GM18909 (cell line): Measurements from ENCODE around the gene MAP3K6.

Experiments used
- ATAC-seq: cut with Tn5 transposase; IDR thresholded peaks from one replicate; pipeline ENCODE4 v1.9.1; 2021; ENCODE audit warnings: mild to moderate bottlenecking; ENCODE audit not compliant: unreplicated experiment, poor library complexity

The MAP3K6 gene

DNA sequence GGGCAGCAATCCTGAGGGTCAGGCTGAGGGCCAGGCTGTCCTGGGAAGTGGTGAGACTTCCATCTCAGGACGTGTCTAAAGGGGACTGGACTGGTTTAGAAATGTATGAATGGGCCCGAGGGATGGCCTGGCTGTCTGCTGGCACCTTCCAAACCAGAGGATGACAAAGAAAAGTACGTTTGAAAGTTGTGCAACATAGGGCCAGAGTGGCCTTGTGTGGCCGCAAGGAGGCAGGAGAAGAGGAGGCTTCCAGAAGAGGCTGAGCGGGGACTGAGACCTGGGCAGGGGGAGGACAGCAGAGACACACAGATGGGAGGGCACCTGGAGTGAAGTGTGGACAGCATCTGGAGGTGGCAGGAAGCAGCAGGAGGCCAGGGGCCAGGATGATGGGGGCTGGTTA is 27.5 kb downstream of the MAP3K6 start:
- no peak for ATAC-seq

DNA sequence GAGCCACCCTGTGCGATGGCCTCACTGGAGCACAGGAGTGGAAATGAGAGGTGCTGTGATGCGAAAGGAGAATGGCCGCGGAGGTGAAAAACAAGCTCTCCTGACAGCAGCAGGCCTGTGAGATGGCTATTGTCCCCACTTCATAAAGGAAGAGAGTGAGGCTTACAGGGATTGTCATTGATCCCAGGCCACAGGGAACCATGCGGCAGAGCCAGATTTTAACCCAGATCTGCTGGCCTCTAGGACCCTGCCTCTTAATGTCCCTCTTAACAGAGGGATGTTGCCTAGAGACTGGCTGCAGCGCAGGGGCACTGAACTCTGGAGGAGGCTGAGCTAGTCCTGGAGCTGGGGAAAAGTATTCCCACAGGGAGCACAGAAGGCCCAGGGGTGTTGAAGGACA is 28.0 kb downstream of the MAP3K6 start:
- ATAC-seq: no peak

DNA sequence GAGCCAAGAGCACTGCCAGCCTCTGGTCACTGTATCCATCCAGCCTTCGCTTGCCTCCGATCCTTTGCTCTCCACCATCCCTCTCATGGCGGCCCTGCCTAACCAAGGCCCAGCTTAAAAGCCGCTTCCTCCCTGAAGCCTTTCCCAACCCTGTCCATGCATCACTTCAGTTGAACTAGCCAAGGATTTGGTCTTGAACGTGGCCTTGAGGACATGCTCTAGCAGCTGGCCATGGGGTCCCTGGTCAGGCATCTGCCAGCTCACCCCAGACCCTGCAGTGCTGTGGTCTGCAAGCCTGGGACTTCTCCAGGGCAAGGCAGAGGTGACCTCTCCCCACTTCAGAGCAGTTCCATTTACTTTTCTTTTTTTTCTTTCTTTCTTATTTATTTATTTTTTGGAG is 30.0 kb downstream of the MAP3K6 start:
- ATAC-seq: no peak

DNA sequence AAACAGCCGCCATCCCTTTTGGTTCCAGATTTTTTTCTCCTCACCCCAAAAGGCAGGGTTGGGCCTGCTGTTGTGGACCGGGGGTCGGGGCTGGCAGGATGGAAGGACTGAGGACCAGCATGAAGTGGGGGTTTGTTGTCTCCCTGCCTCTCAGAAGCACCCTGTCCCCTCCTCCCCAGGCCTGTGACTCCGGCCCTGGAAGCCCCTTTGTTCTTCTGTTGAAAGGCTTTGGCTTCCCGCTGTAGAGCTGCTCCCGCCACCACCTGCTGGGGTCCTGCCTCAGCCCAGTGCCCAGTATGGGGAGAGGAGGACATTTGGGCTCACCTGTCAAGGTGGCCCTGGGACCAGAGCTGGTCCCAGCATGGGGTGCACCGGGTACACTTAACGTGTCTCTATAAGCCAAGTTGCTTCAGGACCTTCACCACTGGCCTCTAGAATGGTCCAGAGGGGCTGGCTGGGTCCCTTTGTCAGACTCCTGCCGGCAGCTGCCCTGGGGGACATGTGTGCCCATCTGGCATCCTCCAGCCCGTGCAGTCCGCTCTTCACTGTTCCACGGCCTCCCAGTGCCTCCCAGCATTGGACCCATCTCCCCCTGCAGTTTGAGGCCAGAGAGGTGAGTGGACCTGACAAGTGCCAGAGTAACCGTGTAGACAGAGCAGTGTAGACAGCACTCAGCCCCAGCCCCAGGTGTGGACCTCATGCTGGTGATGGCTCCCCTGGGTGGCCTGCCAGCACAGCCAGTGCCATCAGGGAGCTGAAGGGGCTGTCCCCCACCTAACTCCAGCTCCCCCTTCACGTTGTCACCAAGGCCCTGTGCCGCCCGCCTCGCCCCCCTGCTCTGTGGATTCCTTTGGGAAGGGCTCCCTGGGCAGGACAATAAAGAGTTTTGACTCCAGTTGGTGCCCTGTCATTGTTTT is 31.0 kb downstream of the MAP3K6 start:
- ATAC-seq: no peak

DNA sequence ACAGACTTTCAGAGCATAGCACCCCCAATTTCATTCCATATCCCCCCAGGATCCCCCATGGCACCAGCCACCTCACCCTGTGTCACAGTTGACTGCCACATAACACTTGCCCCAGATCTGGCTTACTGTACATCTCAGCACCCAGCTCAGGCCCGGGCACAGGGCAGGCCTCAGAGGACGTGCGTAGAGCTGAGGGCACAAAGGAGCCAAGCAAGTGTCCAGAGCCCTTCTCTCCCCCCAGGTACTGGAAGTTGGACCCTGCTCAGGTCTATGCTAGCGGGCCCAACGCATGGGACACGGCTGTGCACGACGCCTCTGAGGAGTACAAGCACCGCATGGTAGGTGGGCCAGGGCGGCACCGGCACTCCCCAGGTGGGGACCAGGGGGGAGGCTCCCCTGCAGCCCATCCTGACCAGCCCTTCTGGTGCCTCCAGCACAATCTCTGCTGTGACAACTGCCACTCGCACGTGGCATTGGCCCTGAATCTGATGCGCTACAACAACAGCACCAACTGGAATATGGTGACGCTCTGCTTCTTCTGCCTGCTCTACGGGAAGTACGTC is 33.0 kb downstream of the MAP3K6 start:
- ATAC-seq: no peak

DNA sequence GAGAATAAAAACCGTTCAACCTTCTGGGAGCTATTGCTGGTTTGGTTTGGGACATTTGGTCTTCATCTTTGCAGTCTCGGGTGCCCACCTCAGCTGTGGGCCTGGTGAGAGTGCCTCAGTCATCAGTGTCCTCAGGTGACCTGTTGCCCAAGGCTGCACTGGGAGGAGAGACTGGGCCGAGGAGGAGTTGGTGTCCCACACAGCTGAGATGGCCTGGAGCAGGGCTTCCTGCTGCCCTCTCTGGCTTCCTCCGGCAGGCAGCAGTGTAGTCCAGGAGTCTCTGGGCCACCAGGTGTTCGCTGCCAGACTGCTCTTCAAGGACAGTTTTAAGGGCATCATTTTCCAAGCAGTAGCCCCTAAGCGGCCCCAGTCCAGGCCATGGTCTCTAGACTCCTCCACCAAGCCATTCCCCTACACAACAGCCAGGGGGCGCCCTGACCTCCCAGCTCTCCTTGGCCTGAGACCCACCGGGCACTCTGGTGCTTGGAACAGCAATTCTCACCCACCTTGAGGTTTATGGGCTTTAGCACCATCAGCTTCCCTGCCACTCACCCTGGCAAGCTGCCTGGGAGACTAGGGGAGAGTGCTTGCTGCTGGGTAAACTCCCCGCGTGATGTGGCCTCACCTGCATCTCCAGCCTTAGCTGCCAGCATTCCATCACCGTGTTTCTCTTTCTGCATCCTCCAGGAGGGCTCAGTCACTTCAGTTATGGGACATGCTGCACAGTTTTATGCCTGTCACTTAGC is 34.1 kb downstream of the MAP3K6 start:
- ATAC-seq: no peak

DNA sequence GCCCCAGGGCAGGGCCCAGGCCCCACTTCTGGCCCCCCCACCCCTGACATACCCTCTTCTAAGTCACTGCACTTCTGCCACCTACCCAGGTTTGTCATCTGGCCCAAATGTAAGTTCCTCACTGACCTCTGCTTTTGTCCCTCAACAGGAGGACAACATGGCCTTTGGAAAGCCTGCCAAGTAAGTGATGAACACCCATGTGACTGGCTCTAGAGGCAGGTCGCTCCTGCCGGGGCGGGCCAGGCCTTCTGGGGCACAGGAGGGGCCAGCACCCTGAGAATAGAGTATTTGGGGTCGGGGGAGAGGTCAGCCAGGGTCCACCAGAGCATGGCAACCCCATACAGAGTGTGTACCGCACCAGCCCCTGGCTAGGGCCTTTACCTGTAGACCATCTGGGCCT is 34.8 kb downstream of the MAP3K6 start:
- no peak for ATAC-seq

DNA sequence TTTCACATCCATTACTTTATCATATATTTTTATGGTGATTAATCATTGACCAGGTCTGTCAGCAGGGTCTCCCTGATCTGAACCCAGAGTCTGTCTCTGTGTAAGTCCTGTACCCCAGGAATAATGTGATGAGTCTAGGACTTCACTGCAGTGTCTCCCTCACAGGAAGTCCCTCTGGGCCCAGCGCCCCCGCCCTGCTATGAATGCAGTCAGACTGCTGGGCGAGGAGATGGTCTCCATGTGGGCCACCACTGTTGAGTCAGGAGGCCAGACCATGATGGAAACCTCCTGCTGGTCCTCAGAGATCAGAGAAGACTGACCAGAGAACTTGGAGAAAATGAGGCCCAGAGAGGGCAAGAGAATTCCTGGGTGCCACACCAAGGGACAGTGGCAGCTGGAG is 35.3 kb downstream of the MAP3K6 start:
- ATAC-seq: no peak

DNA sequence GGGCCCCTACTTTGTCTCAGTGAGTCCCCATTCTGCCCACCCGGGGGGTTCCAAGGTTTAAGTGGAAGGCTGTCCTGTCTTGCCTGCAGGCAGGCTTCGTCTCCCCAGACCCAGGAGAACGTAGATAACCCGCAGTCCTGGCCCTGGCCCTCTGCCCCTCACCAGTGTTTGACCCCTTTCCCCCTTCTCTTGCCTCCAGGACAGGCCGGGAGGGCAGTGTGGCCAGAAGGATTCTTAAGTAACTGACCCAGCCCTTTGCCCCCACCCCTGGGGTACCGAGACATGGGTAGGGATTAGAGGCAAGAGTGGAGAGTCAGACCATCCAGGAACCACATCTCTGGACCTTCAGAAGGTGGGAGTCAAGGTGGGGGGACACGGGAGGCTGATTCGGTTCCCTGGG is 36.0 kb downstream of the MAP3K6 start:
- no peak for ATAC-seq

DNA sequence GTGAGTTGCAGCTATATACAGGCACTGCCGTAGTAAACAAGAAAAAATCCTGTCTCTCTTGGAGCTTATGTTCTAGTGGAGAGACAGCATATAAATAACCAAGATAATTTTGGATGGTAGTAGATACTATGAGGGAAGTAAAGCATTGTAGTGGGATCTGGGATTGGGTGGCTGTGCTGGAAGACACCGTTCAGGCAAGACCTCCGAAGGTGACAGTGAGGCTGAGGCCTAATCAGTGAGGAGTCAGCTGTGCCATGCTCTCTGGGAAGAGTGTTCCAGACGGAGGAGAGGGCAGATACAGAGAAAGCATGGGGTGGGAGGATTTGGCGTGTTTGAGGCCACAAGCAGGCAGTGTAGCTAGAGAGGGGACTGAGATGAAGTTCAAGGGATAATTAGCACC is 38.8 kb downstream of the MAP3K6 start:
- ATAC-seq: no peak

DNA sequence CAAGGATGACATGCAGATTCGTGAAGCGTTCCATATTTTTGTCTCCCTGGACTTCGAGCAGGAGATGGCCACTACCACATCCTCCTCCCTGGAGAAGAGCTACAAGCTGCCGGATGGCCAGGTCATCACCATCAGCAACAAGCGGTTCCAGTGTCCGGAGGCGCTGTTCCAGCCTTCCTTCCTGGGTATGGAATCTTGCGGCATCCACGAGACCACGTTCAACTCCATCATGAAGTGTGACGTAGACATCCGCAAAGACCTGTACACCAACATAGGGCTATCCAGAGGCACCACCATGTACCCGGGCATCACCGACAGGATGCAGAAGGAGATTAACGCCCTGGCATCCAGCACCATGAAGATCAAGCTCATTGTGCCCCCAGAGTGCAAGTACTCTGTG is 41.5 kb downstream of the MAP3K6 start:
- ATAC-seq: no peak

DNA sequence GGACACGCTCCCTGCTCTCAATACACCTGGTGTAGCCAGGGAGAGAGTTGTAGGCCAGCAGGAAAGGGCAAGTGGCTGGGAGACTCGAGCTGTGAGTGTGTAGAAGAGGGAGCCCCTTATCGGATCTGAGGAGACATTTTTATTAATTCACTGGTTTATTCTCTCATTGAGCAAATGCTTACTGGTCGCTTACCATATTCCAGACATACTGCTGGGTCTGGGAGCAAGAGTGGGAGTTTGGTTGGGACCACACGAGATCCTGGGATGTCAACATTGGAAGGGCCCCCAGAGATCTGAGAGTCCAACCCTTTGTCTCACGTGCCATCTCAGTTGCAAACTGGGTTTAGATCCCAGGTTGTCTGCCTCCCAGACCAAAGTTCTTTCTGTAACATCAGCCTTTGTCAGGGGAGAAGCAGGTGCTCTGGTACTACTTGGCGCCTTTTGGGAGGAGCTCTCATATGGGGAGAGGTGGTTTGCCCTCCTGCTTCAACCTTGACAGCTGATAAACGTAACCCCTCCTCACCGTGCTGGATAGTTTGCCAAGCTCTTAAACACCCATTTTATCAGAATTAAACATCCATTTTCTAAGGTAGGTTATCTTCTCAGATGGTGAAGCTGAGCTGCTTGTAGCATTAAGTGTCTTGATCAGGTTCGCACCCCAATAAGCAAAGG is 44.1 kb downstream of the MAP3K6 start:
- no peak for ATAC-seq

DNA sequence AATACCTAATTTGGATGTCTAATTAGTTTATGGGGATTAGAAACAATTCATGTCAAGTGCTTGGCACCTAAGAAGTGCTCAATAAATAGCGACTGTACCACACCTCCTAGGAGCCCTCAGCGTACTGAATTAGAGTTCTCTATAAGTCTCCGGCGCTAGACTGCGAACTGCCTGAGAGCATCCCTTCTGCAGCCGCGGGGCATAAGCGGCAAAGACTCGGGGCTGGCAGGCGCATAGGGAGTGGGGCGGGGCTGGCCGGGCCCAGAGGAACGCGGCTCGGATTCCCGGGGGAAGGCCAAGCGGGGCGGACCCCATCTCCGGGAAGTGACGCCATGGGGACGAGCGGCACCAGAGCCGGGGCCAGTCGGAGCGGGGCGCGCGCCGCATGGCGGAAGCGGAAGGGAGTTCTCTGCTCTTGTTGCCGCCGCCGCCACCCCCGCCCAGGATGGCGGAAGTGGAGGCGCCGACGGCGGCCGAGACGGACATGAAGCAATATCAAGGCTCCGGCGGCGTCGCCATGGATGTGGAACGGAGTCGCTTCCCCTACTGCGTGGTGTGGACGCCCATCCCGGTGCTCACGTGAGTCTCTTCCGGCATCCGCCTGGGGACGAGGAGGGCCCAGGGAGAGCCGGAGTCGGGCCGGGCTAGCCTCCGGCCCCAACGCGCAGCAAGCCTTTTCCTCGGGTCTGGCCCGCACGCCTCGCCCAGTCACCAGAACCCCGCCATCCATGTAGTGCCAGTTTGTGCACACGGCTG is 44.8 kb downstream of the MAP3K6 start, which contains the start of gene TMEM222:
TSS of gene TMEM222 (plus strand) at position 351 of the 756 bp plus-strand sequence. CDS start at position 386, 35 bp downstream.
- peak; percentile 94 for ATAC-seq

DNA sequence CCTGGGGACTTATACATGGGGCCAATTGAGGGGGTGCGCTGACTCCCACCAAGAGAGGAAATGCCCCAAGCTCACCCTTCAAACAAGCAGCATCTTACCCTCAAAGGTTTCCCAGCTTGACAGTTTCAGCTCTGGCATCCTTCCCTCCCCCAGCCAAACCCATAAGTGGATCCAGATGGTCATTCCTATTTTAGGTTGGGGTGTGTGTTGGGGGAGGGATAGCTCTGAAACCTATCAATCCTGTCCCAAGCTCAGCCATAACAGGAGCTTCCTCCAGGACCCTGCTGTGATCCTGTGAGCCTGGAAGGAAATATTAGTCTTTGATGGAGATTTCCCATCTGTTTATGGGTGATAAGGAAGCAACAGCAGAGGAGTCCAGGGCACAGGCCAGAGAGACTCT is 48.2 kb downstream of the MAP3K6 start:
- ATAC-seq: no peak

DNA sequence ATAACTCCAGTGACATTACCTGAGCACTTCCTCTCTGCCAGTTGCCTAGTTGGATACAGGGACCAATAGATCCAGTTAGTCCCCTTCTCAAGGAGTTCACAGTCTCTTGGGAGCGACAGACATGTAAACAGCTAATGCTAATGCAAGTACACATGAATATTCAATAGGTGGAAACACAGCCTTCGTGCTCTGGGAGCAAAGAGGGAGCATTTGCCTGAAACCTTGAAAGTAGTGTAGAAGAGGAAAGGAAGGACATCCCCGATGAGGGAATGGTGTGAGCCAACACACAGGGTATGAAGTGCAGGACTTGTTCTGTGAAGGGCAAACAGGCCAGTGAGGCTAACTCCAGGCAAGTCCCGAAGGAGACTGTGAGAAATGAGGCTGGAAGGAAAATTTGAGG is 48.6 kb downstream of the MAP3K6 start:
- ATAC-seq: no peak

DNA sequence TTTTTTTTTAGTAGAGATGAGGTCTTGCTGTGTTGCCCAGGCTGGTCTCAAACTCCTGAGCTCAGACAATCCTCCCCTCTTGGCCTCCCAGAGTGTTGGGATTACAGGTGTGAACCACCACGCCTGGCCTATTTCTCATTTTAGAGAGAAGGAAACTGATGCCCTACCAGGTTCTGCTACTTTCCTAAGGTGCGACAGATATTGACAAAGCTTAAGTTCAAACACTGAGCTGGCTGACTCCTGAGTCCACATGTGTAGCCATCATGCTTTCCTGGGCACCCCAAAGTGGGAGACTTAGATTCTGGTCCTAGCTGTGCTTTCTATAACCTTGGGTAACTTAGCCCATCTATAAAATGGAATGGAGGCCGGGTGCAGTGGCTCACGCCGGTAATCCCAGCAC is 49.9 kb downstream of the MAP3K6 start:
- ATAC-seq: no peak

DNA sequence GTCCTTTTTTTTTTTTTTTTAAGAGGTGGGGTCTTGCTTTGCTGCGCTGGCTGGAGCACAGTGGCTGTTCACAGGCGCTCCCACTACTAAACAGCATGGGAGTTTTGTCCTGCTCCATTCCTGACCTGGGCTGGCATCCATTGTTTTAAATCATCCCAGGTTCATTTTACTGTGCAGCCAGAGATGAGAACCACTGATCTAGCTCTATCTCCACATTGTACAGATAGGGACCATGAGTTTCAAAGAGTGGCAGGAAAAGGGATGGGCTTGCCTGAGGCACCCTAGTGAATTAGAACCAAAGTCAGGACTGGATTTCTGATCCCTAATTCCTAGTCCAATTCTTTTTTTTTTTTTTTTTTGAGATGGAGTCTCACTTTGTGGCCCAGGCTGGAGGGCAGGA is 52.0 kb downstream of the MAP3K6 start:
- no peak for ATAC-seq

DNA sequence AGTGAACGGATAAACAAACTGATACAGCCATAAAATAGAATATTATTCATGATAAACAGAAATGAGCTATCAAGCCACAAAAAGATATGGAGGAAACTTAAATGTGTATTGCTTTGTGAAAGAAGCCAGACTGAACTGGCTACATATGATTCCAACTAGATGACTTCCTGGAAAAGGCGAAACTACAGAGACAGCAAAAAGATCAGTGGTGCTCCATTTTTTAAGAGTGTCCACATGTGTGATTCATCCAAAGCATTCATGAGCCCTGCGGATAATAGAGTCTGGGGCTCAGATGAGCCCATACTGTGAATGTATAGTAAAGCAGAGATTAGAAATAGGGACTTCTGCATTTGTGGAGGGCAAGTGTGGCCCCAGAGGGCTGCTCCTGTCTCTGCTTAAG is 52.6 kb downstream of the MAP3K6 start:
- no peak for ATAC-seq

DNA sequence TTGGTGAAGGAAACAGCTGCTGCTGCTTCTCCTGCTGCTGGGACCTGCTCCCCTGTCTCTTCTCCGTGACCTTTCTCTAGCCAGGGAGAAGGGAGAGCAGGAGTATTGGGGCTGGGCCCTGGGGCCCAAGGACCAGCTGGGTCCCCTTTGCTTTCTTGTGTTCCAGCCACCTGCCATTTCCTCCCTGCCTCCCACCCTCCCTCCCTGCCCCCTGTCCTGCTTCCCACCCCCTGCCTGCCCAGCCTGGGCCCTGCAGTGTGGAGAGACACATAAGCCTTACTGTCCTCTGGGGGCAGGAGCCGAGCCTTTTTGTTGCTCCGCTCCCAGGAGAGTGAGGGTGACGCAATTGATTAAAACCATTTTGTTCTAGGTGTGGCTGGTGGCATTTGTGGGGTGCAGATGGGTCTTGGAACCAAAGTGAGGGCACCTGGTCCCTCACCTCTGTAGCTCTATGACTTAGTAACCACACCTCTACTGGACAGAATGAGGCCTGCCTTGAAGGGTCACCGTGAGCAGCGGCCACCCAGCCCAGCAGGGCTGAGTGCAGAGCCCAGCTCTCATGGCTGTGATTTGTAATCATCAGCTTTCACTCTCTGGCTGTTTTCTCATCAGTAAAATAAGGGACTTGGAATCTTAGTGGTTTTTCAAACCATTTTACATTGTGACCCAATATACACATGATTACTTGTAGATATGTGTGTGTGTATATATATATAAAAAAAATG is 58.7 kb downstream of the MAP3K6 start:
- no peak for ATAC-seq
